HG03025 (cell line): Measurements from ENCODE around the gene KCNIP1.

ENCODE experiments used
- ATAC-seq: cut with Tn5 transposase; IDR thresholded peaks from one replicate; pipeline ENCODE4 v1.9.1; 2021; ENCODE audit warnings: mild to moderate bottlenecking, moderate library complexity; ENCODE audit not compliant: unreplicated experiment, low FRiP score

The KCNIP1 gene

GRCh38 chr5:170559296-170559695, 55.5 kb downstream of the KCNIP1 start:
- no peak for ATAC-seq

- ATAC-seq: no peak
These were observed 57.1 kb downstream of the KCNIP1 start for GRCh38 chr5:170560938-170561337.

GRCh38 chr5:170562166-170562874, 58.5 kb downstream of the KCNIP1 start:
- no peak for ATAC-seq

- no peak for ATAC-seq
These were observed 59.0 kb downstream of the KCNIP1 start for GRCh38 chr5:170562875-170563228.

- no peak for ATAC-seq
These were observed 60.2 kb downstream of the KCNIP1 start for GRCh38 chr5:170563824-170564567.

- no peak for ATAC-seq
These were observed 61.3 kb downstream of the KCNIP1 start for GRCh38 chr5:170565072-170565471.

- no peak for ATAC-seq
These were observed 65.3 kb downstream of the KCNIP1 start for GRCh38 chr5:170569101-170569500.

GRCh38 chr5:170570476-170570875, 66.7 kb downstream of the KCNIP1 start:
- no peak for ATAC-seq

- no peak for ATAC-seq
These were observed 67.5 kb downstream of the KCNIP1 start for GRCh38 chr5:170571281-170571731.

- no peak for ATAC-seq
These were observed 68.3 kb downstream of the KCNIP1 start for GRCh38 chr5:170571875-170572852.

- ATAC-seq: no peak
These were observed 69.3 kb downstream of the KCNIP1 start for GRCh38 chr5:170573114-170573513.

GRCh38 chr5:170573660-170574059, 69.8 kb downstream of the KCNIP1 start:
- ATAC-seq: no peak

- no peak for ATAC-seq
These were observed 73.0 kb downstream of the KCNIP1 start for GRCh38 chr5:170576602-170577535.

GRCh38 chr5:170579601-170580000, 75.8 kb downstream of the KCNIP1 start:
- no peak for ATAC-seq

- ATAC-seq: no peak
These were observed 77.4 kb downstream of the KCNIP1 start for GRCh38 chr5:170581211-170581610.

- ATAC-seq: no peak
These were observed 79.0 kb downstream of the KCNIP1 start for GRCh38 chr5:170582644-170583330.

GRCh38 chr5:170584003-170584402, 80.2 kb downstream of the KCNIP1 start:
- no peak for ATAC-seq

GRCh38 chr5:170584450-170585058, 80.7 kb downstream of the KCNIP1 start:
- no peak for ATAC-seq
